HG03469 (cell line): ENCODE data around the gene LFNG.

Experiments
- ATAC-seq: cut with Tn5 transposase; IDR thresholded peaks from one replicate; pipeline ENCODE4 v1.9.1; 2021; ENCODE audit warnings: mild to moderate bottlenecking, moderate library complexity, moderate number of reproducible peaks; ENCODE audit not compliant: unreplicated experiment

LFNG gene

GRCh38 chr7:2515424-2516193, 4.0 kb upstream of the LFNG start:
- ATAC-seq: no peak

- ATAC-seq: no peak
These were observed 3.4 kb upstream of the LFNG start for GRCh38 chr7:2516194-2516555.

- ATAC-seq: no peak
These were observed 2.5 kb upstream of the LFNG start for GRCh38 chr7:2517026-2517425.

- ATAC-seq: no peak
These were observed 1.7 kb upstream of the LFNG start for GRCh38 chr7:2517678-2518507.

- ATAC-seq: no peak
These were observed 846 bp upstream of the LFNG start for GRCh38 chr7:2518737-2519118.

GRCh38 chr7:2520131-2520760, 672 bp downstream of the LFNG start:
- no peak for ATAC-seq

GRCh38 chr7:2520761-2521290, 1.3 kb downstream of the LFNG start:
- ATAC-seq: no peak

- no peak for ATAC-seq
These were observed 1.8 kb downstream of the LFNG start for GRCh38 chr7:2521341-2521745.

- no peak for ATAC-seq
These were observed 2.5 kb downstream of the LFNG start for GRCh38 chr7:2521952-2522591.

GRCh38 chr7:2522780-2523433, 3.3 kb downstream of the LFNG start:
- ATAC-seq: no peak

- ATAC-seq: no peak
These were observed 3.9 kb downstream of the LFNG start for GRCh38 chr7:2523461-2523936.

GRCh38 chr7:2523941-2524807, 4.6 kb downstream of the LFNG start:
- ATAC-seq: no peak

- no peak for ATAC-seq
These were observed 5.5 kb downstream of the LFNG start for GRCh38 chr7:2524808-2525657.

- ATAC-seq: no peak
These were observed 6.4 kb downstream of the LFNG start for GRCh38 chr7:2525658-2526630.

GRCh38 chr7:2526659-2527504, 7.3 kb downstream of the LFNG start:
- no peak for ATAC-seq
